VCaP (cell line): ENCODE measurements around the gene WFDC12.

Experiments used
- H3K27ac ChIP-seq: fragments of 450-650 bp; 2 replicates; pipeline ENCODE4 v1.5.1; 2017
- TF ChIP-seq, protein P1 (sequence below): fragments of 450-650 bp; conservative IDR thresholded peaks from 2 replicates; pipeline ENCODE4 v1.5.1; 2017; ENCODE audit warnings: mild to moderate bottlenecking, moderate library complexity

Gene WFDC12

DNA sequence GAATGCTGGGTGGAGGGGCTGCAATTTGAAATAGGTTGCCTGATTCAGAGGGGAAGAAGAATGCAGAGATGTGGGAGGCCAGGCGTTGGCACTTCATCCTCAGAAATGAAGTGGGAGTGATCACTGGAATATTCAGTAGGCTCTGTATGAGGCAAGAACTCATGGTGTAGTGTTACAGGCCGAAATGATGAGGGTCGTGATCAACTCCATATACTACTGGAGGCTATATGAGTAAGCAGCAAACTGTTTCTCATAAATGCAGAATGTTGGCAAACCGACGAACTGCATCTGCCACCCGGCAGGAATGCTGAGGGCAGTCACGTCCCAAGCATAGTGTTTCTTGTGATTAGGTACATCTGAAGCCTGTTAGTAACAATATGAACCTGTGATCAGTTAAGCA is 36.0 kb downstream of the WFDC12 start:
- TF ChIP-seq, protein P1, sequence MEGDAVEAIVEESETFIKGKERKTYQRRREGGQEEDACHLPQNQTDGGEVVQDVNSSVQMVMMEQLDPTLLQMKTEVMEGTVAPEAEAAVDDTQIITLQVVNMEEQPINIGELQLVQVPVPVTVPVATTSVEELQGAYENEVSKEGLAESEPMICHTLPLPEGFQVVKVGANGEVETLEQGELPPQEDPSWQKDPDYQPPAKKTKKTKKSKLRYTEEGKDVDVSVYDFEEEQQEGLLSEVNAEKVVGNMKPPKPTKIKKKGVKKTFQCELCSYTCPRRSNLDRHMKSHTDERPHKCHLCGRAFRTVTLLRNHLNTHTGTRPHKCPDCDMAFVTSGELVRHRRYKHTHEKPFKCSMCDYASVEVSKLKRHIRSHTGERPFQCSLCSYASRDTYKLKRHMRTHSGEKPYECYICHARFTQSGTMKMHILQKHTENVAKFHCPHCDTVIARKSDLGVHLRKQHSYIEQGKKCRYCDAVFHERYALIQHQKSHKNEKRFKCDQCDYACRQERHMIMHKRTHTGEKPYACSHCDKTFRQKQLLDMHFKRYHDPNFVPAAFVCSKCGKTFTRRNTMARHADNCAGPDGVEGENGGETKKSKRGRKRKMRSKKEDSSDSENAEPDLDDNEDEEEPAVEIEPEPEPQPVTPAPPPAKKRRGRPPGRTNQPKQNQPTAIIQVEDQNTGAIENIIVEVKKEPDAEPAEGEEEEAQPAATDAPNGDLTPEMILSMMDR: no peak
- no peak overlapping the region for H3K27ac ChIP-seq

DNA sequence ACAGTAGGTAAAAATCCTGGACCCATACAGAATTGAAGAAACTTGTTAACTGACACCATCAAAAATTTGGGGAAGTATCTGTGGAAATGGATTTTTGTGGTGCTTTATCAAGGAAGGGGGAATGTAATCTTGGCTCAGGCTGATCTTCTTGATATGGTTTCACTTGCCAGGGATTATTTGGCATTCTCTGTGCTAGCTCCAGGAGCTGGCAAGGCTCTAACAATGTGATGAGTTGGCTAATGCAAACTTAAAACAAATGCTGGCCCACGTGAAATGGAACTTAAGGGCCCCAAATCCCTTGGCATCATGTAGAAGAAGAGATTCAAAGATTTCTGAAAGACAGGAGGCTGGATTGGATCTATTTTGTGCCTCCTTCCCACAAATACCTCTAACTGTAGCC is 36.5 kb downstream of the WFDC12 start:
- H3K27ac ChIP-seq: no peak overlapping the region
- TF ChIP-seq, protein P1: no peak

DNA sequence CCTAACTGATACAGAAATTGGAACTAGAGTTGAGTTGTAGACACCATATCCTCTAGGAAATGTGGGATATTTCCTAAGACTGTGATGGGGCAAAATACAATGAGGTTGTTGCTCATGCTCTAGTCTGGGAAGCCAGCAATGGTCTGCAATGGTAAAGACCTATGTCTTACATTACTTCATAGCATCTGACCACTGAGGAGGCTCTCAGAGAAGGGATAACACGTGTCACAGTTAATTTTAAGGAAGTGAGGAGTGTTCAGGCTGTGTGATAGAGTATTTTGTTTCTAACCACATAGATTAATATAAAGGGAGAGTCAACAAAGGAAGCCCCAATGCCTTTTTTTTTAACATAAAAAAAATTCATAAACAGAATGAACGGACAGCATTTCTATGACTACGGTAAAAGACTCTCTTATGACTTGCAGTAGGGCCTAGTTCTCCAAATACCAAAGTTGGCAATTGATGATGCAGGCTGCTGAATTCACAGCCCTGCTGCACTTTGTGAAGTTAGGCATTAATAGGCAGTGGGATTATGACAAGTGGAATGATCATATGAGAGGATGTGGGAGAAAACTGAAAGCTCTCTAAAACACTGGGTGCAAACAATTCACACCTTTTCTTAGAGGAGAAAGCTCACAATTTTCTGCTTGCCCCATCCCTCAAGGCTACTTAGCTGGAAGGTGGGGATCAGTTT is 37.0 kb downstream of the WFDC12 start:
- no peak overlapping the region for H3K27ac ChIP-seq
- TF ChIP-seq, protein P1: no peak

DNA sequence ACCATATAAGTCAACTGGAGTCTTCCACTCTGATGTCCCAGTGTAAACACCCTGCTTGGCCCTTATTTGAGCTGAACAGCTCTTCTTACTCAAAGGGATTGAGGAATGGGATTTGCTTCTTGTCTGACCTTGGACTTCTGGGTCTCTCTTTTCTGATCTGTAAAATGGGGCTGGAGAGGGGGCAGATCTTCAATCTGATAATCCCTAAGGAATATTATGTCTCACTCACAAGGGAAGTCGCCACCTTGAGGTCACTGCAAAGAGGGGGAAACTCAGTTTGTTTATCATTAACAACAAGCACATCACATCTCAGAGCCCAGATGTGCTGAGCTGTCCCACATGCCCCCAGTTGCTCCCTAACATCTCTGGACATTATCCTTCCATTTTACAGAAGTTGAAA is 38.4 kb downstream of the WFDC12 start:
- H3K27ac ChIP-seq: no peak overlapping the region
- TF ChIP-seq, protein P1: no peak

DNA sequence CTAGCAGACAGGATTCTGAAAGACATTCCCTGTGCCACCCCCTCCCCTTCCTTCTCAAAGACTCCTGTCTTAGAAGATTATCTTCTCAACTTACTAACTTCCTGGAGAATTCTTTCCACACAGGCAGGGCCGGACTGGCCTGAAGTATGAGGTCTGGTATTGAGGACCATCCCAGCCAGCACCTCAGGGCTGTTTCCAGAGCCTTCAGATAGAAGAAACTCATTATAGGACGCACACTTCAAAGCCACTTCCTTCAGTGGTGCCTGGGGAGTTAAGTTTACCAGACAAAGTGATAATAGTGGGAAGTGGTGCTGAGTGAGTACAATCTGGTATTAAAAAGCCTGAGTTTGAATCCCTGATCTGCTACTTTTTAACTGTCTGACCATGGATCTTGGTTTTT is 39.0 kb downstream of the WFDC12 start:
- no peak overlapping the region for H3K27ac ChIP-seq
- TF ChIP-seq, protein P1: no peak

DNA sequence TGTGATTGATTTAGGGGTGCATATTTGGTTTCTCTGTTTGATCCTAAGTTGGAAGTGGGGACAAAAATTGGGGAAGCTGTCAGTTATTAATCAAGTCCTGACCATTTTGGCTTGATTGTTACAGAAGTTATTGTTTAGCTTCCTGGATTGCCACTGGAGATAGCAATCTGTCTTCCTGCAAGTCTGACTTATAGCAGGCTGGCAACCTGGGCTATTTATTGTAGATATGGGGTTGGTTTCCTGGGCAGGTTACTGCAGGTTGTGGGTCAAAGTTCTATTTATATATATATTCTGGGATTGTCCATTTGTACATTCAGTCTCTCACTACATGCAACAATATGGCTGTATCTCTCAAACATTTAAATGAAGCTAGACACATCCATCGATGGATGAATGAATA is 41.1 kb downstream of the WFDC12 start:
- TF ChIP-seq, protein P1: no peak

DNA sequence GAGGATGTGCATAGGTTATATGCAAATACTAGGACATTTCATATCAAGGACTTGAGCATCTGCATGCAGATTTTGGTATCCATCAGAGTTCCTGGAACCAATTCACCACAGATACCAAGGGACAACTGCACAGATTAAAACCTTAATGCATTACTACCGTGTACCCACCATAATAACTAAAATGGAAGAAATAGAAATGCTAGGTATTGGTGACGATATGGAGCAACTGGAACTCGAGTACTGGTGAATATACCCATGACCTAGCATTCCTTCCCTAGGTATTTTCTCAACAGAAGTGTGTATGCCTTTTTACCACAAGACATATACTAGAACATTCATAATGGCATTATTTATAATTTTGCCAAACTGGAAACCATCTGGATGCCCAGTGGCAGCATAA is 41.8 kb downstream of the WFDC12 start:
- H3K27ac ChIP-seq: no peak overlapping the region
- TF ChIP-seq, protein P1: no peak

More for the DNA sequence above, 41.1 kb downstream of the WFDC12 start:
- H3K27ac ChIP-seq: no peak overlapping the region
